ENCODE results near the gene DUS2.

DNA sequence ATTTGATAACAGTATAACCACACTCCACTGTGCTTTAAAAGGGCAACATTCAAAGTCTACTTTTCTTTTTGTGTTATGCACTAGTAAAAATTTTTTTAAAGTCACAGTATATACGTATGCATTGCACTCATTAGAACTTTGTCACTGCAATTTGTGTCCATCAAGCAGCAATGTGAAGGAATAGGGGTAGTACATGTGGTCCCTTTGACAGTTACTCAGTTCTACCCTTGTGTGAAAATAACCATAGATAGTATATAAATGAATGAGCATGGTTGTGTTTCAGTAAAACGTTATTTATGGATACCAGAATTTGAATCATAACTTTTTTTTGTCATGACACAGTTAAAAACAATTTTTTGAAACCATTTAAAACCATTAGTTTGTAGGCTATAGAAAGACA is 92.8 kb downstream of the DUS2 start:
- TF ChIP-seq, protein P1, sequence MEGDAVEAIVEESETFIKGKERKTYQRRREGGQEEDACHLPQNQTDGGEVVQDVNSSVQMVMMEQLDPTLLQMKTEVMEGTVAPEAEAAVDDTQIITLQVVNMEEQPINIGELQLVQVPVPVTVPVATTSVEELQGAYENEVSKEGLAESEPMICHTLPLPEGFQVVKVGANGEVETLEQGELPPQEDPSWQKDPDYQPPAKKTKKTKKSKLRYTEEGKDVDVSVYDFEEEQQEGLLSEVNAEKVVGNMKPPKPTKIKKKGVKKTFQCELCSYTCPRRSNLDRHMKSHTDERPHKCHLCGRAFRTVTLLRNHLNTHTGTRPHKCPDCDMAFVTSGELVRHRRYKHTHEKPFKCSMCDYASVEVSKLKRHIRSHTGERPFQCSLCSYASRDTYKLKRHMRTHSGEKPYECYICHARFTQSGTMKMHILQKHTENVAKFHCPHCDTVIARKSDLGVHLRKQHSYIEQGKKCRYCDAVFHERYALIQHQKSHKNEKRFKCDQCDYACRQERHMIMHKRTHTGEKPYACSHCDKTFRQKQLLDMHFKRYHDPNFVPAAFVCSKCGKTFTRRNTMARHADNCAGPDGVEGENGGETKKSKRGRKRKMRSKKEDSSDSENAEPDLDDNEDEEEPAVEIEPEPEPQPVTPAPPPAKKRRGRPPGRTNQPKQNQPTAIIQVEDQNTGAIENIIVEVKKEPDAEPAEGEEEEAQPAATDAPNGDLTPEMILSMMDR (conservative IDR thresholded peaks at IDR 0.05; ENCODE audit: low read length), result no peak
- TF ChIP-seq EZH2phosphoT487 (IDR thresholded peaks at IDR 0.05; ENCODE audit: borderline replicate concordance, low read depth, low read length), result no peak

All from OCI-LY7 (cell line).